NCI-H526 (cell line): Measurements from ENCODE around the gene COQ2.

Source experiments
- DNase-seq, 2 experiments: peaks; one replicate each; lab custom pipeline; 2025; lab: John Stamatoyannopoulos, UW

COQ2 gene

DNA sequence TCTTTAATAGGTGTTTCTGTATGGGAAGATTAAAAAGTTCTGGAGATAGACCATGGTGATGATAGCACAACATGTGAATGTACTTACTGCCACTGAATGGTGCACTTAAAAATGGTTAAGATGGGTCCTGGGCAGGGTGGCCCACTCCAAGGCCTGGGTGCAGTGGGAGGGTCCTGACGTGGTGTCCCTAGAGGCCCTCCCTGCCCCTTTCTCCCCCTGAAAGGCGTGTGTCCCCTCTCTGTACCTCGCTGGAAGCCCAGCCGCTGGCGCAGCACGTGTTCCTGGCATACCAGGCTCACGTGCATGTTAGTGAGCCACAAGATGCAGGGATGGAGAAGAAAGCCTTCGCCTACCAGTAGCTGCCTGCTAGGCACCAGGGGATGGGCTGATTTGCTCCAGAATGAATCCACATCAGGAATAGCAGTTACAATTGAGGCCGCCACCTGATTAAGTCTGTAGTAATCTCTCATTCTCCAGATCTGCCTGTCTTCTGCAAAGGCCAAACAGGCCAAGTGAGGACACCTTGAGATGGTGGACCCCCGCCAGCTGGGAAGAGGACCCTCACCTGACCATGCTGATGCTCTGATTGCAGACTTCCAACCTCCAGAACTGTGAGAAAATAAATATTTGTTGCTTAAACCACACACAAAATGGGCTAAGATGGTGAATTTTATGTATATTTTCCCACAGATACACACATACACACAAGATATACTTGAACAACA, 67.5 kb downstream of the COQ2 start:
- no peak for DNase-seq

DNA sequence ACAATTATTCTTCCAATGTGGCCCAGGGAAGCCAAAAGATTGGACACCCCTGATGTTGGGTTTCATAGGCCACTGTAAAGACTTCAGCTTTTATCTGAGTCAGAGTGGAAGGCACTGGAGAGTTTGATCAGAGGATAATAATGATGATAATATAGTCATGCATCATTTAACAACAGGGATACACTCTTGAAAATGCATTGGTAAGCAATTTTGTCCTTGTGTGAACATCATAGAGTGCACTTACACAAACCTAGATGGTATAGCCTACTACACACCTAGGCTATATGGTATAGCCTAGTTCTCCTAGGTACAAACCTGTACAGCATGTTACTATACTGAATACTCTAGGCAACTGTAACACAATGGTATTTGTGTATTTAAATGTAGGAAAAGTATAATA, 70.5 kb downstream of the COQ2 start:
- no peak for DNase-seq
